Neural progenitor cell (in vitro differentiated cells): ENCODE data around the gene SHKBP1. TPM values are rescaled to one million over a fixed set of nuclear protein-coding genes. Genes with fewer than 3 reads are reported as not detected.
A peak's percentile ranks its signal among the peaks of the same experiment; 100 is the strongest.
"Not testable (repeated sequence)": the region's sequence is repeated elsewhere in the genome, so short reads cannot be mapped to it uniquely, and the experiment has no call there.

ENCODE experiments used
- DNase-seq: peaks from one replicate; pipeline ENCODE4 v3.0.0-alpha.2; 2016; ENCODE audit warnings: low spot score
- H2AFZ ChIP-seq: fragments of 200-600 bp; sonication (generic); replicated peaks from 2 replicates; pipeline ENCODE4 v1.6.1; 2016; ENCODE audit warnings: antibody characterized with exemption
- H3F3A ChIP-seq: fragments of 200-600 bp; sonication (generic); 2 replicates; pipeline ENCODE4 v1.6.1; 2016; ENCODE audit warnings: antibody characterized with exemption, low read depth
- H3K27ac ChIP-seq: fragments of 200-600 bp; sonication (generic); 2 replicates; pipeline ENCODE4 v1.5.1; 2016; ENCODE audit warnings: mild to moderate bottlenecking
- H3K27me3 ChIP-seq: fragments of 200-600 bp; sonication (generic); 2 replicates; pipeline ENCODE4 v1.6.1; 2016; ENCODE audit warnings: mild to moderate bottlenecking, moderate library complexity
- H3K36me3 ChIP-seq: fragments of 200-600 bp; sonication (generic); 2 replicates; pipeline ENCODE4 v1.5.1; 2016
- H3K4me1 ChIP-seq: fragments of 200-600 bp; sonication (generic); 2 replicates; pipeline ENCODE4 v1.6.1; 2016; ENCODE audit warnings: mixed run types
- H3K4me2 ChIP-seq: fragments of 200-600 bp; sonication (generic); 2 replicates; pipeline ENCODE4 v1.6.1; 2016
- H3K4me3 ChIP-seq: fragments of 200-600 bp; sonication (generic); 2 replicates; pipeline ENCODE4 v1.5.1; 2016
- H3K79me2 ChIP-seq: fragments of 200-600 bp; sonication (generic); 2 replicates; pipeline ENCODE4 v1.6.1; 2016; ENCODE audit warnings: low read depth
- H3K9ac ChIP-seq: fragments of 200-600 bp; sonication (generic); 2 replicates; pipeline ENCODE4 v1.6.1; 2016
- H3K9me3 ChIP-seq: fragments of 200-600 bp; sonication (generic); 2 replicates; pipeline ENCODE4 v1.5.1; 2016; ENCODE audit warnings: low read depth
- H4K20me1 ChIP-seq: fragments of 200-600 bp; sonication (generic); 2 replicates; pipeline ENCODE4 v1.6.1; 2016; ENCODE audit warnings: low read depth
- H3K27ac Mint-ChIP-seq: 3 replicates; pipeline ENCODE4 v1.8.0; 2021; ENCODE audit warnings: mixed read lengths
- H3K27me3 Mint-ChIP-seq: 2 replicates; pipeline ENCODE4 v1.8.0; 2022; ENCODE audit warnings: low read depth, mild to moderate bottlenecking, inconsistent platforms, moderate library complexity, mixed read lengths; ENCODE audit not compliant: insufficient read depth
- H3K36me3 Mint-ChIP-seq: 3 replicates; pipeline ENCODE4 v1.8.0; 2021; ENCODE audit warnings: mixed read lengths
- H3K4me1 Mint-ChIP-seq: 3 replicates; pipeline ENCODE4 v1.8.0; 2021; ENCODE audit warnings: mixed read lengths
- H3K4me3 Mint-ChIP-seq: 3 replicates; pipeline ENCODE4 v1.8.0; 2021; ENCODE audit warnings: mild to moderate bottlenecking, moderate library complexity, mixed read lengths
- H3K9me3 Mint-ChIP-seq: 3 replicates; pipeline ENCODE4 v1.8.0; 2020; ENCODE audit warnings: mixed read lengths
- CTCF ChIP-seq: fragments of 200-600 bp; sonication (generic); IDR thresholded peaks from 2 replicates; pipeline ENCODE4 v1.5.1; 2017; ENCODE audit warnings: antibody characterized with exemption, mild to moderate bottlenecking
- EZH2 ChIP-seq: fragments of 200-600 bp; sonication (generic); IDR thresholded peaks from 2 replicates; pipeline ENCODE4 v1.6.1; 2017; ENCODE audit warnings: antibody characterized with exemption, mild to moderate bottlenecking, moderate library complexity
- EZH2phosphoT487 ChIP-seq: fragments of 200-600 bp; sonication (generic); IDR thresholded peaks from 2 replicates; pipeline ENCODE4 v1.6.1; 2017; ENCODE audit warnings: antibody characterized with exemption
- total RNA-seq: library from RNA; depleted of rRNA; stranded (reverse); fragments of >200 nt; gene quantifications from 2 replicates; pipeline ENCODE4 v1.2.3, GENCODE V29; 2015; ENCODE audit warnings: low replicate concordance

The SHKBP1 gene
- total RNA-seq, 1 donor from 2014 or later: 20.6 TPM

- Histone ChIP-seq H3K4me2 (no peak overlapping the region), H3F3A (peaks cover 27% of the 10 kb centered on the region), H4K20me1 (peaks cover 19% of the 10 kb centered on the region), H3K9ac (no peak overlapping the region), H3K79me2 (no peaks in the 10 kb centered on the region), H3K4me1 (peaks cover 8% of the 10 kb centered on the region), H3K9me3 (no peaks in the 10 kb centered on the region), H3K27ac (no peak overlapping the region), H3K36me3 (no peaks in the 10 kb centered on the region), H3K4me3 (no peak overlapping the region), H3K27me3 (no peaks in the 10 kb centered on the region), H2AFZ (no peak overlapping the region)
- TF ChIP-seq EZH2phosphoT487 (no peak), CTCF (no peak), EZH2 (no peak)
- no peak overlapping the region for H3K4me3 Mint-ChIP-seq
- peaks cover 39% of the 10 kb centered on the region for H3K36me3 Mint-ChIP-seq
- peaks cover 5% of the 10 kb centered on the region for H3K27me3 Mint-ChIP-seq
- no peak overlapping the region for H3K27ac Mint-ChIP-seq
- no peak for DNase-seq
- no peaks in the 10 kb centered on the region for H3K9me3 Mint-ChIP-seq
- peaks cover 4% of the 10 kb centered on the region for H3K4me1 Mint-ChIP-seq
Measured at GRCh38 chr19:40621966-40622772, 45.5 kb downstream of the SHKBP1 start.

GRCh38 chr19:40622773-40623075 lies 46.1 kb downstream of the SHKBP1 start:
- Mint-ChIP-seq H3K27ac (no peak overlapping the region), H3K36me3 (peaks cover 38% of the 10 kb centered on the region), H3K4me3 (no peak overlapping the region), H3K27me3 (peaks cover 5% of the 10 kb centered on the region), H3K4me1 (peaks cover 4% of the 10 kb centered on the region), H3K9me3 (no peaks in the 10 kb centered on the region)
- H3K9me3 ChIP-seq: no peaks in the 10 kb centered on the region
- no peak overlapping the region for H3K27ac ChIP-seq
- H3K4me1 ChIP-seq: peaks cover 8% of the 10 kb centered on the region
- peaks cover 19% of the 10 kb centered on the region for H4K20me1 ChIP-seq
- TF ChIP-seq CTCF (no peak), EZH2 (no peak), EZH2phosphoT487 (no peak)
- no peak overlapping the region for H3K9ac ChIP-seq
- no peaks in the 10 kb centered on the region for H3K27me3 ChIP-seq
- no peaks in the 10 kb centered on the region for H3K36me3 ChIP-seq
- no peak overlapping the region for H3K4me3 ChIP-seq
- no peak for DNase-seq
- no peak overlapping the region for H3K4me2 ChIP-seq
- no peaks in the 10 kb centered on the region for H3K79me2 ChIP-seq
- H3F3A ChIP-seq: peaks cover 27% of the 10 kb centered on the region
- no peak overlapping the region for H2AFZ ChIP-seq

GRCh38 chr19:40623403-40624251 lies 47.0 kb downstream of the SHKBP1 start:
- Histone ChIP-seq H3K4me3 (peak overlapping the region; percentile 21), H3K9ac (no peak overlapping the region), H3K27ac (no peak overlapping the region), H2AFZ (no peak overlapping the region), H3K4me1 (peaks cover 8% of the 10 kb centered on the region), H3K9me3 (no peaks in the 10 kb centered on the region), H3F3A (peaks cover 24% of the 10 kb centered on the region), H3K27me3 (no peaks in the 10 kb centered on the region), H3K36me3 (no peaks in the 10 kb centered on the region), H4K20me1 (peaks cover 19% of the 10 kb centered on the region), H3K4me2 (peak overlapping the region; percentile 68), H3K79me2 (no peaks in the 10 kb centered on the region)
- H3K9me3 Mint-ChIP-seq: no peaks in the 10 kb centered on the region
- peaks cover 37% of the 10 kb centered on the region for H3K36me3 Mint-ChIP-seq
- peak; percentile 96 for DNase-seq
- H3K27me3 Mint-ChIP-seq: peaks cover 5% of the 10 kb centered on the region
- peaks cover 4% of the 10 kb centered on the region for H3K4me1 Mint-ChIP-seq
- H3K27ac Mint-ChIP-seq: no peak overlapping the region
- TF ChIP-seq CTCF (no peak), EZH2phosphoT487 (no peak), EZH2 (no peak)
- no peak overlapping the region for H3K4me3 Mint-ChIP-seq

- not testable (repeated sequence) for H3K4me1 Mint-ChIP-seq, H3K27ac Mint-ChIP-seq, H3K9me3 ChIP-seq, H3K4me2 ChIP-seq, H3K79me2 ChIP-seq, H3K27me3 Mint-ChIP-seq, DNase-seq, H3K4me3 Mint-ChIP-seq, H3K4me1 ChIP-seq, H3K9ac ChIP-seq, H2AFZ ChIP-seq, H3K9me3 Mint-ChIP-seq, H3K27me3 ChIP-seq, H3K4me3 ChIP-seq, H3K36me3 ChIP-seq, H3K27ac ChIP-seq
- H3K36me3 Mint-ChIP-seq: peaks cover 30% of the 10 kb centered on the region
- Histone ChIP-seq H4K20me1 (peaks cover 19% of the 10 kb centered on the region), H3F3A (peaks cover 24% of the 10 kb centered on the region)
Measured at GRCh38 chr19:40624369-40625153, 47.9 kb downstream of the SHKBP1 start.
